ENCODE data around the gene SERPINA4. TPM values are rescaled to one million over a fixed set of nuclear protein-coding genes. Genes with fewer than 3 reads are reported as not detected.
A peak's percentile ranks its signal among the peaks of the same experiment; 100 is the strongest.
"Not testable (repeated sequence)": the region's sequence is repeated elsewhere in the genome, so short reads cannot be mapped to it uniquely, and the experiment has no call there.

Gene SERPINA4
- total RNA-seq, 1 experiment from 2014 or later, result not detected

- DNase-seq (ENCODE audit: low read depth), result no peak
Measured at GRCh38 chr14:94591073-94591472, 29.8 kb downstream of the SERPINA4 start.

- DNase-seq (ENCODE audit: low read depth), result no peak
Measured at GRCh38 chr14:94591871-94592270, 30.6 kb downstream of the SERPINA4 start.

GRCh38 chr14:94592457-94592856, 31.2 kb downstream of the SERPINA4 start:
- no peak for DNase-seq (ENCODE audit: low read depth)

- no peak for DNase-seq (ENCODE audit: low read depth)
Measured at GRCh38 chr14:94593376-94593748, 32.1 kb downstream of the SERPINA4 start.

GRCh38 chr14:94593749-94594431, 32.6 kb downstream of the SERPINA4 start:
- no peak for DNase-seq (ENCODE audit: low read depth)

GRCh38 chr14:94594441-94594840, 33.2 kb downstream of the SERPINA4 start:
- no peak for DNase-seq (ENCODE audit: low read depth)

- DNase-seq (ENCODE audit: low read depth), result no peak
Measured at GRCh38 chr14:94595912-94596311, 34.7 kb downstream of the SERPINA4 start.

GRCh38 chr14:94596361-94596760, 35.1 kb downstream of the SERPINA4 start:
- no peak for DNase-seq (ENCODE audit: low read depth)

GRCh38 chr14:94597788-94598187, 36.5 kb downstream of the SERPINA4 start:
- no peak for DNase-seq (ENCODE audit: low read depth)

- no peak for DNase-seq (ENCODE audit: low read depth)
Measured at GRCh38 chr14:94598506-94598815, 37.2 kb downstream of the SERPINA4 start.

- DNase-seq (ENCODE audit: low read depth), result peak; percentile 99
Measured at GRCh38 chr14:94598816-94599655, 37.8 kb downstream of the SERPINA4 start.

- DNase-seq (ENCODE audit: low read depth), result no peak
Measured at GRCh38 chr14:94599656-94600004, 38.4 kb downstream of the SERPINA4 start.

GRCh38 chr14:94600148-94600545, 38.9 kb downstream of the SERPINA4 start:
- no peak for DNase-seq (ENCODE audit: low read depth)

GRCh38 chr14:94601884-94602391, 40.7 kb downstream of the SERPINA4 start:
- DNase-seq (ENCODE audit: low read depth), result peak; percentile 87

GRCh38 chr14:94602722-94603121, 41.5 kb downstream of the SERPINA4 start:
- no peak for DNase-seq (ENCODE audit: low read depth)

- DNase-seq (ENCODE audit: low read depth), result no peak
Measured at GRCh38 chr14:94605361-94605760, 44.1 kb downstream of the SERPINA4 start.

- not testable (repeated sequence) for DNase-seq (ENCODE audit: low read depth)
Measured at GRCh38 chr14:94608966-94609365, 47.7 kb downstream of the SERPINA4 start.

- no peak for DNase-seq (ENCODE audit: low read depth)
Measured at GRCh38 chr14:94611179-94611578, 49.9 kb downstream of the SERPINA4 start.

- no peak for DNase-seq (ENCODE audit: low read depth)
Measured at GRCh38 chr14:94612174-94612573, 50.9 kb downstream of the SERPINA4 start, which contains the start of gene SERPINA3. TSS of gene SERPINA3 (plus strand) at chr14:94612391. CDS start at chr14:94614442, 2,051 bp downstream.

GRCh38 chr14:94612580-94613554, 51.6 kb downstream of the SERPINA4 start:
- DNase-seq (ENCODE audit: low read depth), result no peak
